Activated CD4-positive, alpha-beta T cell treated with anti-CD3 and anti-CD28 coated beads for 24 hours (primary cell): ENCODE data around the gene TIFAB.

Source experiments
- DNase-seq, 2 donors: peaks; one replicate each; pipeline ENCODE4 v3.0.0-alpha.2; 2020; ENCODE audit warnings: low read depth in 2 of 2

TIFAB gene

GRCh38 chr5:135443161-135443960 is 8.8 kb downstream of the TIFAB start:
- no peak for DNase-seq

- no peak for DNase-seq
Observed at GRCh38 chr5:135442431-135443160, 9.6 kb downstream of the TIFAB start.

- no peak for DNase-seq
Observed at GRCh38 chr5:135441919-135442318, 10.2 kb downstream of the TIFAB start.

DNA sequence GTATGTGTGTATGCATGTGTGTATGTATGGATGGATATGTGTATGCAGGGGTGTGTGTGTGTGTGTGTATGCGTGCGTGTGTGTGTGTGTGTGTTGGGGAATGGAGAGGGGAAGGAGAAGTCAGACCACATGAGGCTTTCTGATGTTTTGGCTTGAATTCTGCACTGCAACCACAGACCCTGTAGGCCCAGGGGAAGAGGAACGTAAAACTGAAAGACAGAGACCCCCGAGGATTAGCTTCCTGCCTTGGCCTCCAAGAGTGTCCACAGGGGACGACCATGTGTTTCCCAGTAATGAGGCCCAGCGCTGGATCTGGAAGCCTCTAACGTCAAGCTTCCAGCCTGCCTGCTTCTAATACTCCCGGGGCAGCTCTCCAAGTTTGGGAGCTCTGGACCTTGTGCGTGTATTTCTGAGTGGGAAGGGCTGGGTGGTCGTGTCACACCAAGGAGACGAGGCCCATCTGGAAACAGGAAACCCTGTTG is 10.8 kb downstream of the TIFAB start:
- DNase-seq = no peak

DNA sequence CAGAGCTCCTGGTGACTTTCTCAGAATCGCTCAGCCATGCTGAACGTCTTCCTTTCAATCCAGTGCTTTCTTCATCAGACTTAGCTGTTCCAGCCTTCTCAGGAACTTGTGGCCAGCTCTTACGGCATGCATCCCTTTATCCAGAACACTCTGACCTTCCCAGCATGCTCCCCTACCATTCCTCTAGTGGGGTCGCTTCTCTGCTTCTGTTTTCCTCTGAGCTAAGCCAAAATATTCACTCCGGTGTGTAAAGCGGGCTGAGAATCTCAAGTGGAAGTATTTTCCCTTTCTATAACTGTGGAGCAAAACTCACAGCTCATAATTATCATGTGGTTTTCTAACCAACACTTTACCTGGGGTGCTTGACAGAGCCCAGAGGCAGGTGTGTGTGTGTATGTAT is 11.2 kb downstream of the TIFAB start:
- no peak for DNase-seq

DNA sequence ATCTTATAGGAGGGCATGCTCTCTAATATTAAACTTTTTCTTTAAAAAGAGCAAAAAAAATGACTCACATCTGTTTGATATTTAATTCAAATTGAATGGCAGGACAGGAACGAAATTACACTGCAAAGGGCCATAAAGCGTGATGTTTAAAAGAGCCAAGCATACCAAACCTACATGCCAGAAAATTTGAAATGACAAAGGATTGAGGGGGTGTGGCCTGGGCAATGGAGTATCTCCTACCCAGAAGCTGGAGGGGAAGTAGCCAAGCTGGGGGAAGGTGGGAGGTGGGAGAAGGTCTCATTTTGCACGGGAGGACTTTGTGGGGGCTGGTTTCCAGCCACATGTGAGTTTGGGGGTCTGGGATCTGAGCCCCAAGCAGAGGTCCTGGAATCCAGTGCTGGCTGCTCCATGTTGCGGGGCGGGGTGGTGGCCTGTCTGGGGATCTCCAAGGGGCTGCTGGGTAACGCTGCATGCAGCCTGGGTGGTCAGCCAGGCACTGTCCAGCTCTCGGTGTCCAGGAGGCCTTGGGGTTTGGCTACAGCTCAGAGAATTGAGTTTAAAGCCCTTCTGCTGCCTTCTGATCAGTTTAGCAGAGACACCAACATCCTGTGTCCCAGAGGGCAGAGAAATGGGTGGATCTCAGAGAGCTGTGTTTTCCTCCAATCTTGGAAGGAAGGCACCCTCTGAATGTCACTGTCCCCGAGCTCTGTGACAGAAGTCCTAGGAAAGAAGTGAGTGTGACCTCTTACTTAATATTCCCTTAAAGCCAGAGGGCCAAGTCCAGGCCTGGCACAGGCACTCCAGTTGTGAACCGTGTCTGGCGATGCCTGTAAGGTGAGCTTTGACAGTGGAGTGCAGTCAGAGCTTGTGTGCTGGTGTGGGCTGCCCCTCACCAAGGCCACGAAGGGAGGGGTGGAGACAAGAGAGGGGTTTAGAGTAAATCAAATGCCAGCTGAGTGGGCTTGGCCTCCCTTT is 12.6 kb downstream of the TIFAB start:
- no peak for DNase-seq

DNA sequence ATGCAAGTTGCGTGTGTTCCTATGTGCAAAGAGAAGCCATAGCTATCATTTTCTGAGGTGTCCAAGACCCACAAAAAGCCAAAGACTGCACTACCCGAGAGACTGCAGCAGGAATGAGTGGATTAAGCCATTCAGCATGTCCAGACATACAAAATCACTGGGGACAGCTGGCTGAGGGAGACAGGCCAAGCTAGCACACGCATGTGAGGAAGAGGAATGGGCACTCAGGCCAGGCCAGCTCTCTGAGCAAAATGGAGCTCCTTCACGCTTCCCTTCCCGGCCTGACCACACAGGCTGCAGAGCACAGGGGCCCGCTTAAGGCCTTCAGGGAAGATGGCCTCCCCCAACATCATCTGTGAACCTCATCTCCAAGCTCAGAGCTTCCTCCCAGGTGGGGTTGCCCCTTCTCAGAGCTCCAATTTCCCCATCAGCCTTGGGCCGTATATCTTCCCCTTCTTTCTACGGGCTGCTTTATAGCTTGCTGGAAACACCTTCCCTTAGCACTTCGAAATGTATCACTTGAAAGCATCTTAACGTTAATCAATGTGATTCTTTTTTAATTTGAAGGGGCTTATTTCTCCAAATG is 13.4 kb downstream of the TIFAB start:
- DNase-seq = no peak

- DNase-seq = no peak
Observed at GRCh38 chr5:135437796-135438560, 14.2 kb downstream of the TIFAB start.

DNA sequence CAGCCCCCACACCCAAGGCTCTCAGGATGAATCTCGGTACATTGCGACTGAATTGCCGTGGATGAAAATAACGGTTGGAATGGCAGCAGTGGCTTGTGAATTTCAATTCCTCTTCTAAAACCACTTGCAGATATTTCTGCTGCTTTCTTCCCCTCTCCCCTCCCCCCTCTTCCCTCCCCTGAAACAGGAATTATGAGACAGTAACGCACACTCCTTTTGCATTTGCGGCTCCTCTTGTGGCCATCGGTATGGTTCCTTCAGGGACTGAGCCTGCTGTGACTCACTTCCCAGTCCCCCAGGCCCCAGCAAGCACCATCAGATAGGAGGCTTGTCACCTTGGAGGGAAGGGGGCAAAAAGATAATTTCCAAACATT is 14.7 kb downstream of the TIFAB start:
- DNase-seq = no peak

GRCh38 chr5:135436951-135437418 is 15.2 kb downstream of the TIFAB start:
- no peak for DNase-seq

- DNase-seq = no peak
Observed at GRCh38 chr5:135435467-135436330, 16.5 kb downstream of the TIFAB start.

DNA sequence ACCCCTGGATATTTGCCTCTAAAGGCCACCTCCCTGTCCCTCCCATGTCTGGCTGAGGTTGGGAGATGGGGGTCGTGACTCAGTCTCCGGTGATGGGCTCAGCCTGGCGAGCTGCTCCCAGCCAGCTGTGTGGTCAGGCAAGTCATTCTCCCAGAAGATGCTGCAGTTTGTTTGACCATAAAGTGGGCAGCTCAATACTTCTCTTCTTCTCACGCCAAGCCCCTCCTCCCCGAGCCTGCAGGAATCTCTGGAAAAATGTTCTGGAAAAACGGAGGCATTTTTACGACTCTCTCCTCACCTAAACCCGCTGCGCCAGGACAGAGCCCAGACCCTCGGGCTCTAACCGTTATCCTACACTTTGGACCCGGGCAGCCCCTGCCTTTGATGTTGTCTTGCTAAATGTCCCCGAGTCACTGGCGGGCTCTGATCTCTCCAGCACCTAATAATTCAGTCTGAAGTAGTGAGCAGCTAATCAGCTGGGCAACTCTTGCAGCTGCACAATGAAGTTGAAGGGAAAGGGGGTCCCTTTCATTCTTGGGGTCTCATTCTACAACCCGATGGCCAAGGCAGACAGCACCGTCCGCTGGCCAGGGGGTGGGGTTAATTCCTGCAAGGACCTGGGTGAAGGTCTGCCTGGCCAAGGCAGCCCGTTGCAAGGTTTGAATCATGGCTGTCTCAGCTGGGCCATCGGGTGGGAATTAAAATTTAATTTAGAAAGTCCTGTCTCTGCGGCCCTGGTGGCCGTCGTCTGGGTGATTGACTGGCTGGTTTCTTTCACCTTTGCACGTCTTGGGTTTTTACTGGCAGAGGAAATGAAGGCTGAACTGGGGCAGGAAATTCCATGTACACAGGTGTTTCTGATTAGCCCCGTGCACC is 17.3 kb downstream of the TIFAB start:
- no peak for DNase-seq

- DNase-seq = no peak
Observed at GRCh38 chr5:135433681-135434426, 18.3 kb downstream of the TIFAB start.

- DNase-seq = no peak
Observed at GRCh38 chr5:135432113-135432512, 20.0 kb downstream of the TIFAB start.

- DNase-seq = no peak
Observed at GRCh38 chr5:135430135-135430437, 22.1 kb downstream of the TIFAB start.

DNA sequence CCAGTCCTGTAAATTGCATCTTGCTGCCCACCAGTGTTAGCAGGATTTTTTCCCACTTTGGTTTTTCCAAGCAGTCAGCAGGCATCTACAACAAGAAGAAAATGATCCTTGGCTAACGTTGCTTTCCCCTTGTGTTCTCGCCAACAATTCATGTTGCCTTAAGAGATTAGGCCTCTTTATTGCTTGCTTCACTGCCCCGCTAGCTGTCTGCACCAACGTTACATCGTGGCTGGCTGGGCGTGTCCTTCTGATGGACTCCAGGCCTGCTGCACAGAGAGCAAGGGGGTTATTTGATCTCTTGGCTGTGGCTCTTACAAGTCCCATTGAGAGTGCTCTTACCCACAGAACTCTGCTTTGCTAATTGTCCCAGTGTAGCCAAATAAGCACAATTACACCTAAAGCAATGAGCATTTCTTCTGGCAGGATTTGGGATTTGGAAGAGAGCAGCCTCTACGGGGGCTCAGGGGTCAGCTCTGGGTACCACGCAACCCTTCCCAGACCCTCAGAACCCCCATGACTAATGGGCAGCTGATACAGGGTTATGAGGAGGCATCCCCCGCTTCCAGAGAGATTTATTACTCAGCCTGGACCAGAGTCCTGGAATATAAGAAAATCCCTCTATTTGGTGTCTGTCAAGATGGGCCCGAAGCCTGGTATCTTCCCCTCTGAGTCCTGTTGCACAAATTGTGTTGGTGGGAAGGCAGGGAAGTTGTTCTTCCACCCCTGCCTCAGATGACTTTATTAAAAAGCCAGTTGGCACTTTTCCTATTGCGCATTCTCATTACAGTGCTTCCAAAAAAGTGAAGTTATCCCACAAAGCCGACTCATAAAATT is 22.6 kb downstream of the TIFAB start:
- no peak for DNase-seq

DNA sequence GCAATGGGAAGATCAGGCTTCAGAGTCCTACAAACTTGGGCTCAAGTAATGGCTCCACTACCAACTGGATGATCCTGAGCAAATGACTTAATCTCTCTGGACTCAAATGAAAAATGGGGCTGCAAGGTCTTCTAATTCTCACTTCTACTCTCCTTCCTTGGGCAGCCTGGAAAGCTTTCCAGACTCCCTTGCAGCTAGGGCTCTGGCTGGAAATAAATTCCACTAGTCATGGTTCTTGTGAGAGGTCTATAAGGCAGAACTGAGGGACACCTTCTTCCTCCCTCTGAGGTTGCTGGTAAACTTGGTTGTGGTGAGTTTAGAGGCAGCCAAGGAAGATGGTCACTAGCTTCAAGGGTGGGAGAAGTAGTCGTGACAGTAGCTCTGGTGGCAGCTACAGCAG is 23.6 kb downstream of the TIFAB start:
- no peak for DNase-seq
